Measurements from ENCODE around the gene SLC44A4. TPM values are rescaled to one million over a fixed set of nuclear protein-coding genes. Genes with fewer than 3 reads are reported as not detected.

SLC44A4 gene
- total and polyA plus RNA-seq, 9 of the 15 experiments (the other 6 are each of a cell fraction or from before 2014, with no cell fraction given): 7.9 to 18.6 (median 11.2) TPM

DNA sequence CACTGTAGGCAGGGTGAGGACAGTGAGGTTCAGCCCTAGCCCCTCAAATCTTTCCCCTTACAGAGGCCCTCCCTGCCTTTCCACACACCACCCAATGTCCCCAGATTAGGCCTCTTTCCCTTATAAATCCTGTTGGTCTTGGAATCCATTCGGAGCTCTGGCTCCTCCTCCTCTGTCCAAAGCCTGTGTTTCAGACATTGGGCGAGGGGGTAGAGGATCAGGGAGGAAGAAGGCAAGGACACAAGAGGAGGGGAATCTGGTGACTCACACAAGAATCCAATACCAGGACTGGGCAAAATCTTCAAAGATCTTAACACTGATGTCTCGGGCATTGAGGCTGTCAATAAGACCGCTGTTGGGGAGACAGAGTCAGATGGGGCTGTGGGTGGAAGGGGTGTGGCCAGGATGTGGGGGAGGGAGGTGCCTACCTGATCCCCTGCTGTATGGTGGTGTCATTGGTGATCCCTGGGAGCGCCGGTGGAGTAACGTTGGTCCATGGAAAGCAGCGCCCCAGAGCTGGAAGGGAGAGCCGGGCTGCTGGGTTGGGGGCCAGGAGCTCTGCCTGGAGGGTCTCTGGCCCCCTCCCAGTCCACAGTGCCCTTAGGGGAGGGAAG is 7.6 kb downstream of the SLC44A4 start (continued):
- peak; percentile 68 for TF ChIP-seq PRDM10 (IDR thresholded peaks at IDR 0.05; ENCODE audit: partially characterized antibody)

GRCh38 chr6:31870385-31870921 is 8.3 kb downstream of the SLC44A4 start:
- no peak for FAIRE-seq
- peak overlapping the region in 1 of 2 experiments; percentile 15; a peak in 1 of 4 replicates for H3K9ac ChIP-seq (ENCODE audit: insufficient read depth in 1 of 2, low read depth in 2 of 2, low read length in 2 of 2)
- BruUV-seq (replicated peaks): no TSS peak
- peaks cover 3% of the 10 kb centered on the region for H3K79me2 ChIP-seq (ENCODE audit: control insufficient read depth, insufficient read depth, low read length)
- H3K4me1 ChIP-seq (replicated peaks in 1 of 2; ENCODE audit: control insufficient read depth in 2 of 2, insufficient read depth in 2 of 2, low read length in 2 of 2): peaks cover 2 to 23% of the 10 kb centered on the region in 2 experiments; a peak in 3 of 5 replicates
- no peak overlapping the region for H3K4me3 ChIP-seq
- no peak overlapping the region for H3K27ac ChIP-seq (ENCODE audit: extremely low read depth, low read depth, low read length)
- no peak overlapping the region for H2AFZ ChIP-seq (ENCODE audit: low read depth, low read length)
- H3K4me2 ChIP-seq (ENCODE audit: insufficient read depth, low read length): no peak overlapping the region
- DNase-seq (ENCODE audit: extremely low read depth in 1 of 4, low spot score in 3 of 4): peak in 3 of 4 experiments; percentile 45 to 74 (median 64)
- in situ Hi-C loops (cut with MboI) (no loop called here), intact Hi-C loops (cut with micrococcal nuclease) (no loop called here)
- ChIA-PET POLR2A (interaction anchor here (1.1 kb wide), 1 partner anchor 43 kb away, joined by 7 read pairs; the partner anchor contains the start of gene HSPA1B), CTCF (ENCODE audit: low intra/inter-chr PET ratio) (interaction anchor here (0.6 kb wide), 1 partner anchor 141 kb away, joined by 7 read pairs; the partner anchor contains the start of gene DDAH2)
- peaks cover 3% of the 10 kb centered on the region; the same call in 1 of the 3 replicates for H3K36me3 ChIP-seq (ENCODE audit: control insufficient read depth, insufficient read depth, low read length)
- H4K20me1 ChIP-seq (replicated peaks; ENCODE audit: control insufficient read depth, insufficient read depth, low read length): no peaks in the 10 kb centered on the region
- peak; percentile 60 for ATAC-seq
- H3K9me1 ChIP-seq (ENCODE audit: control insufficient read depth, insufficient read depth, low read length): no peaks in the 10 kb centered on the region
- WGBS (ENCODE audit: insufficient coverage, low coverage, missing lambda C conversion rate): 61% methylated on average over 16 of the region's 16 CpGs
- H3K9me3 ChIP-seq (replicated peaks; ENCODE audit: control insufficient read depth, insufficient read depth, low read depth, low read length): no peaks in the 10 kb centered on the region
- H3K27me3 ChIP-seq (ENCODE audit: control insufficient read depth in 2 of 2, insufficient read depth in 2 of 2, low read length in 2 of 2): peaks cover 0 to 4% of the 10 kb centered on the region in 2 experiments; a peak in 2 of 5 replicates
- no peak for TF ChIP-seq NR2C2 (CRISPR knock-in tag; IDR thresholded peaks at IDR 0.05)
- TF ChIP-seq NR2C2 (tag; IDR thresholded peaks at IDR 0.05): no peak
- TF ChIP-seq PHF20 (IDR thresholded peaks at IDR 0.05; ENCODE audit: partially characterized antibody): peak; percentile 19
- peak in 1 of 2 experiments; percentile 59; a peak in 2 of 4 replicates for TF ChIP-seq RCOR1 (IDR thresholded peaks at IDR 0.05; ENCODE audit: borderline replicate concordance in 1 of 2, low read depth in 2 of 2, low read length in 2 of 2)
- TF ChIP-seq ATF7 (IDR thresholded peaks at IDR 0.05): no peak
- TF ChIP-seq, protein P1, sequence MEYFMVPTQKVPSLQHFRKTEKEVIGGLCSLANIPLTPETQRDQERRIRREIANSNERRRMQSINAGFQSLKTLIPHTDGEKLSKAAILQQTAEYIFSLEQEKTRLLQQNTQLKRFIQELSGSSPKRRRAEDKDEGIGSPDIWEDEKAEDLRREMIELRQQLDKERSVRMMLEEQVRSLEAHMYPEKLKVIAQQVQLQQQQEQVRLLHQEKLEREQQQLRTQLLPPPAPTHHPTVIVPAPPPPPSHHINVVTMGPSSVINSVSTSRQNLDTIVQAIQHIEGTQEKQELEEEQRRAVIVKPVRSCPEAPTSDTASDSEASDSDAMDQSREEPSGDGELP (CRISPR knock-in tag; IDR thresholded peaks at IDR 0.05; ENCODE audit: borderline replicate concordance): no peak
- TF ChIP-seq SMC3 (conservative IDR thresholded peaks at IDR 0.05; ENCODE audit: insufficient read depth, low read depth, low read length): 0 out of 2 replicates have a peak, but pooled peaks have one; percentile 2
- TF ChIP-seq, protein P2, sequence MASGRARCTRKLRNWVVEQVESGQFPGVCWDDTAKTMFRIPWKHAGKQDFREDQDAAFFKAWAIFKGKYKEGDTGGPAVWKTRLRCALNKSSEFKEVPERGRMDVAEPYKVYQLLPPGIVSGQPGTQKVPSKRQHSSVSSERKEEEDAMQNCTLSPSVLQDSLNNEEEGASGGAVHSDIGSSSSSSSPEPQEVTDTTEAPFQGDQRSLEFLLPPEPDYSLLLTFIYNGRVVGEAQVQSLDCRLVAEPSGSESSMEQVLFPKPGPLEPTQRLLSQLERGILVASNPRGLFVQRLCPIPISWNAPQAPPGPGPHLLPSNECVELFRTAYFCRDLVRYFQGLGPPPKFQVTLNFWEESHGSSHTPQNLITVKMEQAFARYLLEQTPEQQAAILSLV (tag; IDR thresholded peaks at IDR 0.05): no peak
- TF ChIP-seq ZBTB17 (CRISPR knock-in tag; IDR thresholded peaks at IDR 0.05): no peak
- TF ChIP-seq TCF7 (IDR thresholded peaks at IDR 0.05; ENCODE audit: borderline replicate concordance): no peak
